Measurements from ENCODE around the gene CSF1.

Gene CSF1

GRCh38 chr1:109979489-109980091 lies 68.9 kb downstream of the CSF1 start:
- no peak for DNase-seq
